Measurements from ENCODE around the gene SPATS2L. TPM values are rescaled to one million over a fixed set of nuclear protein-coding genes. Genes with fewer than 3 reads are reported as not detected.

SPATS2L gene
- total RNA-seq, 1 experiment from 2014 or later, result 174 TPM

- TF ChIP-seq CTCF (conservative IDR thresholded peaks at IDR 0.05; ENCODE audit: low read depth, low read length) (no peak), EZH2phosphoT487 (IDR thresholded peaks at IDR 0.05; ENCODE audit: borderline replicate concordance, low read length) (no peak), EZH2 (IDR thresholded peaks at IDR 0.05; ENCODE audit: low read length, unreplicated experiment) (no peak)
- H3K27me3 ChIP-seq (ENCODE audit: low read length), result no peaks in the 10 kb centered on the region
- H3K36me3 ChIP-seq (ENCODE audit: low read depth, low read length), result peaks cover 38% of the 10 kb centered on the region
- BruUV-seq (replicated peaks), result no TSS peak
- no peak overlapping the region for H3K4me3 ChIP-seq (ENCODE audit: low read length)
- H3F3A ChIP-seq (ENCODE audit: low read length, unreplicated experiment), result no peaks in the 10 kb centered on the region
- intact Hi-C loops (cut with micrococcal nuclease), result no loop called here
- H3K9ac ChIP-seq (ENCODE audit: low read length), result no peak overlapping the region
- H3K27ac ChIP-seq (ENCODE audit: low read length), result no peak overlapping the region
- no peaks in the 10 kb centered on the region for H4K20me1 ChIP-seq (ENCODE audit: low read length)
- ATAC-seq (no peak), DNase-seq (no peak)
- H3K4me1 ChIP-seq (ENCODE audit: insufficient read depth, low read length), result peaks cover 26% of the 10 kb centered on the region
- 0 out of 2 replicates have a peak, but pooled peaks cover 4% of the 10 kb centered on the region for H3K79me2 ChIP-seq (ENCODE audit: low read length)
- no peaks in the 10 kb centered on the region for H3K9me2 ChIP-seq (replicated peaks; ENCODE audit: low read length)
- ChIA-PET POLR2A (ENCODE audit: unreplicated experiment) (no interaction called here), CTCF (interaction anchor here (0.7 kb wide), 1 partner anchor 19 kb away, joined by 5 read pairs; no protein-coding TSS in a partner anchor)
- H2AFZ ChIP-seq (ENCODE audit: low read length), result no peak overlapping the region
- H3K9me3 ChIP-seq (ENCODE audit: low read length), result no peaks in the 10 kb centered on the region
- H3K4me2 ChIP-seq (ENCODE audit: low read length), result no peak overlapping the region
These were observed 118.7 kb downstream of the SPATS2L start for GRCh38 chr2:200425026-200425821.

- Histone ChIP-seq H3K79me2 (ENCODE audit: low read length) (0 out of 2 replicates have a peak, but pooled peaks cover 4% of the 10 kb centered on the region), H3K4me1 (ENCODE audit: insufficient read depth, low read length) (peaks cover 16% of the 10 kb centered on the region), H3K9me2 (replicated peaks; ENCODE audit: low read length) (no peaks in the 10 kb centered on the region), H2AFZ (ENCODE audit: low read length) (no peak overlapping the region), H3K27me3 (ENCODE audit: low read length) (no peaks in the 10 kb centered on the region), H3K4me2 (ENCODE audit: low read length) (no peak overlapping the region), H3K36me3 (ENCODE audit: low read depth, low read length) (peaks cover 26% of the 10 kb centered on the region), H3K9me3 (ENCODE audit: low read length) (no peaks in the 10 kb centered on the region), H4K20me1 (ENCODE audit: low read length) (no peaks in the 10 kb centered on the region), H3K27ac (ENCODE audit: low read length) (no peak overlapping the region), H3K4me3 (ENCODE audit: low read length) (no peak overlapping the region), H3K9ac (ENCODE audit: low read length) (no peak overlapping the region), H3F3A (ENCODE audit: low read length, unreplicated experiment) (no peaks in the 10 kb centered on the region)
- ATAC-seq (no peak), DNase-seq (no peak)
- ChIA-PET CTCF (no interaction called here), POLR2A (ENCODE audit: unreplicated experiment) (interaction anchor here (0.6 to 0.7 kb wide), 2 partner anchors 75 to 1008 kb away, joined by 4 read pairs; no protein-coding TSS in a partner anchor)
- intact Hi-C loops (cut with micrococcal nuclease), result no loop called here
- no peak for TF ChIP-seq CTCF (conservative IDR thresholded peaks at IDR 0.05; ENCODE audit: low read depth, low read length)
- TF ChIP-seq EZH2 (IDR thresholded peaks at IDR 0.05; ENCODE audit: low read length, unreplicated experiment), result no peak
- TF ChIP-seq EZH2phosphoT487 (IDR thresholded peaks at IDR 0.05; ENCODE audit: borderline replicate concordance, low read length), result no peak
- BruUV-seq (replicated peaks), result no TSS peak
These were observed 120.3 kb downstream of the SPATS2L start for GRCh38 chr2:200426754-200427153.
